Breast epithelium (tissue), 3 donors: Measurements from ENCODE around the gene ZNF473.
"Not testable (repeated sequence)": the region's sequence is repeated elsewhere in the genome, so short reads cannot be mapped to it uniquely, and the experiment has no call there.

Experiments
- POLR2A ChIP-seq: fragments of 450-650 bp; IDR thresholded peaks from one replicate; pipeline ENCODE4 v1.6.1; 2016; ENCODE audit warnings: antibody characterized with exemption, mild to moderate bottlenecking, moderate library complexity
- TF ChIP-seq, protein P1 (sequence below), 3 donors: fragments of 450-650 bp; IDR thresholded peaks; one replicate each; pipeline ENCODE4 v1.5.1; 2016 to 2017; ENCODE audit warnings: antibody characterized with exemption in 3 of 3, mild to moderate bottlenecking in 3 of 3, moderate library complexity in 3 of 3

DNA sequence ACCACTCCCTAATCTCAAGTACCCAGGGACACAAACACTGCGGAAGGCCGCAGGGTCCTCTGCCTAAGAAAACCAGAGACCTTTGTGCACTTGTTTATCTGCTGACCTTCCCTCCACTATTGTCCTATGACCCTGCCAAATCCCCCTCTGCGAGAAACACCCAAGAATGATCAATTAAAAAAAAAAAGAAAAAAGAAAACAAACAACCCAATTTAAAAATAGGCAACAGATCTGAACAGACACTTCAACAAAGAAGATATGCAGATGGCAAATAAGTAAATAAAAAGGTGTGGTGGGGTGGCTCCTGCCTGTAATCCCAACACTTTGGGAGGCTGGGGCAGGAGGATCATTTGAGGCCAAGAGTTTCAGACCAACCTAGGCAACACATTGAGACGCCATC, 61.3 kb downstream of the ZNF473 start:
- not testable (repeated sequence) for TF ChIP-seq POLR2A
- TF ChIP-seq, protein P1, sequence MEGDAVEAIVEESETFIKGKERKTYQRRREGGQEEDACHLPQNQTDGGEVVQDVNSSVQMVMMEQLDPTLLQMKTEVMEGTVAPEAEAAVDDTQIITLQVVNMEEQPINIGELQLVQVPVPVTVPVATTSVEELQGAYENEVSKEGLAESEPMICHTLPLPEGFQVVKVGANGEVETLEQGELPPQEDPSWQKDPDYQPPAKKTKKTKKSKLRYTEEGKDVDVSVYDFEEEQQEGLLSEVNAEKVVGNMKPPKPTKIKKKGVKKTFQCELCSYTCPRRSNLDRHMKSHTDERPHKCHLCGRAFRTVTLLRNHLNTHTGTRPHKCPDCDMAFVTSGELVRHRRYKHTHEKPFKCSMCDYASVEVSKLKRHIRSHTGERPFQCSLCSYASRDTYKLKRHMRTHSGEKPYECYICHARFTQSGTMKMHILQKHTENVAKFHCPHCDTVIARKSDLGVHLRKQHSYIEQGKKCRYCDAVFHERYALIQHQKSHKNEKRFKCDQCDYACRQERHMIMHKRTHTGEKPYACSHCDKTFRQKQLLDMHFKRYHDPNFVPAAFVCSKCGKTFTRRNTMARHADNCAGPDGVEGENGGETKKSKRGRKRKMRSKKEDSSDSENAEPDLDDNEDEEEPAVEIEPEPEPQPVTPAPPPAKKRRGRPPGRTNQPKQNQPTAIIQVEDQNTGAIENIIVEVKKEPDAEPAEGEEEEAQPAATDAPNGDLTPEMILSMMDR (IDR thresholded peaks at IDR 0.05) = not testable (repeated sequence)
